ENCODE results near the gene NUP58. TPM values are rescaled to one million over a fixed set of nuclear protein-coding genes. Genes with fewer than 3 reads are reported as not detected.
"Not testable (repeated sequence)": the region's sequence is repeated elsewhere in the genome, so short reads cannot be mapped to it uniquely, and the experiment has no call there.

Gene NUP58
- total and polyA plus RNA-seq, 4 donors: 6.5 to 43.3 (median 16.0) TPM

DNA sequence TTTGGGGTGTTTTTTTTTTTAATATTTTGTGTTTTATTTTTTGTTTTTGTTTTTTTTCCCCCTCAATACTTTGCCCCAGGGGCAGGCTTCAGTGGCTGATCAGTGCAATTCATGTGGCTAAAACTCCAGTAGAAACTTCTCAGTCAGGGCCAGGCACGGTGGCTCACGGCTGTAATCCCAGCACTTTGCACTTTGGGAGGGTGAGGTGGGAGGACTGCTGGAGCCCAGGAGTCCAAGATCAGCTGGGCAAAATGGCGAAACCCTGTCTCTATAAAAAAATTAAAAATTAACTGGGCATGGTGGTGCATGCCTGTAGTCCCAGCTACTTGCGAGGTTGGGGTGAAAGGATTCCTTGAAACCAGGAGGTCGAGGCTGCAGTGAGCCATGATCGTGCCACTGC, 53.0 kb downstream of the NUP58 start:
- H3K4me3 ChIP-seq (ENCODE audit: low read depth in 1 of 3, low read length in 3 of 3): no peak overlapping the region
- no peak for DNase-seq (ENCODE audit: low spot score)
- no peak overlapping the region for H3K27ac ChIP-seq (ENCODE audit: low read depth in 1 of 2, low read length in 2 of 2)
- H3K27me3 ChIP-seq (ENCODE audit: control insufficient read depth in 4 of 4, insufficient read depth in 4 of 4, low read length in 3 of 4): no peaks in the 10 kb centered on the region
- H3K9me3 ChIP-seq (ENCODE audit: control insufficient read depth in 4 of 4, low read length in 3 of 4): no peaks in the 10 kb centered on the region
- TF ChIP-seq NR2F2 (IDR thresholded peaks at IDR 0.05): no peak
- no peak for TF ChIP-seq HNF4G (IDR thresholded peaks at IDR 0.05)
- TF ChIP-seq, protein P1, sequence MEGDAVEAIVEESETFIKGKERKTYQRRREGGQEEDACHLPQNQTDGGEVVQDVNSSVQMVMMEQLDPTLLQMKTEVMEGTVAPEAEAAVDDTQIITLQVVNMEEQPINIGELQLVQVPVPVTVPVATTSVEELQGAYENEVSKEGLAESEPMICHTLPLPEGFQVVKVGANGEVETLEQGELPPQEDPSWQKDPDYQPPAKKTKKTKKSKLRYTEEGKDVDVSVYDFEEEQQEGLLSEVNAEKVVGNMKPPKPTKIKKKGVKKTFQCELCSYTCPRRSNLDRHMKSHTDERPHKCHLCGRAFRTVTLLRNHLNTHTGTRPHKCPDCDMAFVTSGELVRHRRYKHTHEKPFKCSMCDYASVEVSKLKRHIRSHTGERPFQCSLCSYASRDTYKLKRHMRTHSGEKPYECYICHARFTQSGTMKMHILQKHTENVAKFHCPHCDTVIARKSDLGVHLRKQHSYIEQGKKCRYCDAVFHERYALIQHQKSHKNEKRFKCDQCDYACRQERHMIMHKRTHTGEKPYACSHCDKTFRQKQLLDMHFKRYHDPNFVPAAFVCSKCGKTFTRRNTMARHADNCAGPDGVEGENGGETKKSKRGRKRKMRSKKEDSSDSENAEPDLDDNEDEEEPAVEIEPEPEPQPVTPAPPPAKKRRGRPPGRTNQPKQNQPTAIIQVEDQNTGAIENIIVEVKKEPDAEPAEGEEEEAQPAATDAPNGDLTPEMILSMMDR (IDR thresholded peaks at IDR 0.05; ENCODE audit: low read depth, low read length, missing input control): no peak
- TF ChIP-seq RAD21 (IDR thresholded peaks at IDR 0.05): no peak
- TF ChIP-seq TAF1 (conservative IDR thresholded peaks at IDR 0.05): no peak
- TF ChIP-seq FOXA1 (IDR thresholded peaks at IDR 0.05): no peak
- no peak overlapping the region for H3K9ac ChIP-seq (ENCODE audit: low read depth in 1 of 2, low read length in 2 of 2)
- 64% methylated on average over 6 of the region's 6 CpGs for WGBS
- no peaks in the 10 kb centered on the region for H3K36me3 ChIP-seq (ENCODE audit: control insufficient read depth in 4 of 4, insufficient read depth in 3 of 4, low read depth in 1 of 4, low read length in 3 of 4)
- no peaks in the 10 kb centered on the region for H3K4me1 ChIP-seq (ENCODE audit: control insufficient read depth in 4 of 4, insufficient read depth in 4 of 4, low read length in 3 of 4)

DNA sequence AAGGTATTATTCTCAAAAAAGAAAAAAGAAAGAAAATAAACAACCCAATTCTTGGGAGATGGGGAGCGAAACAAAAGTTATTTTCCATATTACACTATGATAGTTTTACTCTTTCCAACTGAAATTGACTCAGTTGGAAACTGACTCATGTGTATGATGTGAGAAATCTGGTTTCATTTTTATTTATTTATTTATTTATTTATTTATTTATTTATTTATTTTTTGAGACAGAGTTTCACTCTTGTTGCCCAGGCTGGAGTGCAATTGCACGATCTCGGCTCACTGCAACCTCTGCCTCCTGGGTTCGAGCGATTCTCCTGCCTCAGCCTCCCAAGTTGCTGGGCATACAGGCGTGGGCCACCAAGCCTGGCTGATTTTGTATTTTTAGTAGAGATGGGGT, 59.0 kb downstream of the NUP58 start:
- not testable (repeated sequence) for H3K4me3 ChIP-seq (ENCODE audit: low read depth in 1 of 3, low read length in 3 of 3); H3K4me1 ChIP-seq (ENCODE audit: control insufficient read depth in 4 of 4, insufficient read depth in 4 of 4, low read length in 3 of 4); H3K27ac ChIP-seq (ENCODE audit: low read depth in 1 of 2, low read length in 2 of 2); H3K9me3 ChIP-seq (ENCODE audit: control insufficient read depth in 4 of 4, low read length in 3 of 4); H3K36me3 ChIP-seq (ENCODE audit: control insufficient read depth in 4 of 4, insufficient read depth in 3 of 4, low read depth in 1 of 4, low read length in 3 of 4); DNase-seq (ENCODE audit: low spot score); H3K9ac ChIP-seq (ENCODE audit: low read depth in 1 of 2, low read length in 2 of 2); H3K27me3 ChIP-seq (ENCODE audit: control insufficient read depth in 4 of 4, insufficient read depth in 4 of 4, low read length in 3 of 4)
- WGBS: 94% methylated on average over 6 of the region's 6 CpGs

DNA sequence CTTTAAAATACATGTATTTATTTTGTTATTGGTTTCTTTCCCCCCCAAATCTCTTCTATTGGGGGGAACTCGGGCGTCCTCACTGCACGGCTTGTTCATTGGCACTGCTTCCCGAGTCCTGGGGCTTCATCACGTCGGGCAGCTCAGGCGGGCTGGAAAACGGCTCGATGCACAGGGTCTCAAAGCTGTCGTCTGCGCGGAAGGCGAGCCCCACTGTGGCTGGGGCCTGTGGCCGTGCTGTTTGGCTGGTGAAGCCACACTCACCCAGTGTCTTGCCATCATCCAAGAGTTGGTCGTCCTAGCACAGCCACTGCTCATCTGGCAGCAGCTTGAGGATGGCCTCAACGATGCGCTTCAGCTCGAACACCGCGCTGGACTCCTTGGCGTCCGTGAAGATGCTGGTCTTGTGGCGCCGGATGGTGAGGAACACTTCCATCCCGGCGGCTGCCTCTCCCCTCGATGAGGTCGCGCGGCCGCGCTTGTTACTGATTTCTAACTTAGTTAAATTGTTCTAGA, 64.4 kb downstream of the NUP58 start:
- no peaks in the 10 kb centered on the region for H3K36me3 ChIP-seq (ENCODE audit: control insufficient read depth in 4 of 4, insufficient read depth in 3 of 4, low read depth in 1 of 4, low read length in 3 of 4)
- no peaks in the 10 kb centered on the region for H3K9me3 ChIP-seq (ENCODE audit: control insufficient read depth in 4 of 4, low read length in 3 of 4)
- no peak overlapping the region for H3K4me3 ChIP-seq (ENCODE audit: low read depth in 1 of 3, low read length in 3 of 3)
- H3K27me3 ChIP-seq (ENCODE audit: control insufficient read depth in 4 of 4, insufficient read depth in 4 of 4, low read length in 3 of 4): peaks cover 0 to 4% (median 2%) of the 10 kb centered on the region in 4 donors
- no peak overlapping the region for H3K9ac ChIP-seq (ENCODE audit: low read depth in 1 of 2, low read length in 2 of 2)
- no peaks in the 10 kb centered on the region for H3K4me1 ChIP-seq (ENCODE audit: control insufficient read depth in 4 of 4, insufficient read depth in 4 of 4, low read length in 3 of 4)
- no peak for DNase-seq (ENCODE audit: low spot score)
- TF ChIP-seq FOXA1 (IDR thresholded peaks at IDR 0.05): no peak
- no peak for TF ChIP-seq FOXA2 (IDR thresholded peaks at IDR 0.05)
- TF ChIP-seq HNF4G (IDR thresholded peaks at IDR 0.05): no peak
- TF ChIP-seq JUND (IDR thresholded peaks at IDR 0.05): no peak
- no peak for TF ChIP-seq RXRA (IDR thresholded peaks at IDR 0.05)
- TF ChIP-seq YY1 (IDR thresholded peaks at IDR 0.05): no peak
- TF ChIP-seq, protein P2, sequence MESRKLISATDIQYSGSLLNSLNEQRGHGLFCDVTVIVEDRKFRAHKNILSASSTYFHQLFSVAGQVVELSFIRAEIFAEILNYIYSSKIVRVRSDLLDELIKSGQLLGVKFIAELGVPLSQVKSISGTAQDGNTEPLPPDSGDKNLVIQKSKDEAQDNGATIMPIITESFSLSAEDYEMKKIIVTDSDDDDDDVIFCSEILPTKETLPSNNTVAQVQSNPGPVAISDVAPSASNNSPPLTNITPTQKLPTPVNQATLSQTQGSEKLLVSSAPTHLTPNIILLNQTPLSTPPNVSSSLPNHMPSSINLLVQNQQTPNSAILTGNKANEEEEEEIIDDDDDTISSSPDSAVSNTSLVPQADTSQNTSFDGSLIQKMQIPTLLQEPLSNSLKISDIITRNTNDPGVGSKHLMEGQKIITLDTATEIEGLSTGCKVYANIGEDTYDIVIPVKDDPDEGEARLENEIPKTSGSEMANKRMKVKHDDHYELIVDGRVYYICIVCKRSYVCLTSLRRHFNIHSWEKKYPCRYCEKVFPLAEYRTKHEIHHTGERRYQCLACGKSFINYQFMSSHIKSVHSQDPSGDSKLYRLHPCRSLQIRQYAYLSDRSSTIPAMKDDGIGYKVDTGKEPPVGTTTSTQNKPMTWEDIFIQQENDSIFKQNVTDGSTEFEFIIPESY (IDR thresholded peaks at IDR 0.05): no peak
- TF ChIP-seq, protein P3, sequence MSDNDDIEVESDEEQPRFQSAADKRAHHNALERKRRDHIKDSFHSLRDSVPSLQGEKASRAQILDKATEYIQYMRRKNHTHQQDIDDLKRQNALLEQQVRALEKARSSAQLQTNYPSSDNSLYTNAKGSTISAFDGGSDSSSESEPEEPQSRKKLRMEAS (IDR thresholded peaks at IDR 0.05): no peak
- TF ChIP-seq, protein P4, sequence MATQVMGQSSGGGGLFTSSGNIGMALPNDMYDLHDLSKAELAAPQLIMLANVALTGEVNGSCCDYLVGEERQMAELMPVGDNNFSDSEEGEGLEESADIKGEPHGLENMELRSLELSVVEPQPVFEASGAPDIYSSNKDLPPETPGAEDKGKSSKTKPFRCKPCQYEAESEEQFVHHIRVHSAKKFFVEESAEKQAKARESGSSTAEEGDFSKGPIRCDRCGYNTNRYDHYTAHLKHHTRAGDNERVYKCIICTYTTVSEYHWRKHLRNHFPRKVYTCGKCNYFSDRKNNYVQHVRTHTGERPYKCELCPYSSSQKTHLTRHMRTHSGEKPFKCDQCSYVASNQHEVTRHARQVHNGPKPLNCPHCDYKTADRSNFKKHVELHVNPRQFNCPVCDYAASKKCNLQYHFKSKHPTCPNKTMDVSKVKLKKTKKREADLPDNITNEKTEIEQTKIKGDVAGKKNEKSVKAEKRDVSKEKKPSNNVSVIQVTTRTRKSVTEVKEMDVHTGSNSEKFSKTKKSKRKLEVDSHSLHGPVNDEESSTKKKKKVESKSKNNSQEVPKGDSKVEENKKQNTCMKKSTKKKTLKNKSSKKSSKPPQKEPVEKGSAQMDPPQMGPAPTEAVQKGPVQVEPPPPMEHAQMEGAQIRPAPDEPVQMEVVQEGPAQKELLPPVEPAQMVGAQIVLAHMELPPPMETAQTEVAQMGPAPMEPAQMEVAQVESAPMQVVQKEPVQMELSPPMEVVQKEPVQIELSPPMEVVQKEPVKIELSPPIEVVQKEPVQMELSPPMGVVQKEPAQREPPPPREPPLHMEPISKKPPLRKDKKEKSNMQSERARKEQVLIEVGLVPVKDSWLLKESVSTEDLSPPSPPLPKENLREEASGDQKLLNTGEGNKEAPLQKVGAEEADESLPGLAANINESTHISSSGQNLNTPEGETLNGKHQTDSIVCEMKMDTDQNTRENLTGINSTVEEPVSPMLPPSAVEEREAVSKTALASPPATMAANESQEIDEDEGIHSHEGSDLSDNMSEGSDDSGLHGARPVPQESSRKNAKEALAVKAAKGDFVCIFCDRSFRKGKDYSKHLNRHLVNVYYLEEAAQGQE (IDR thresholded peaks at IDR 0.05): no peak
- 92% methylated on average over 32 of the region's 32 CpGs for WGBS
- H3K27ac ChIP-seq (ENCODE audit: low read depth in 1 of 2, low read length in 2 of 2): no peak overlapping the region
